ENCODE data around the gene C13orf46.

DNA sequence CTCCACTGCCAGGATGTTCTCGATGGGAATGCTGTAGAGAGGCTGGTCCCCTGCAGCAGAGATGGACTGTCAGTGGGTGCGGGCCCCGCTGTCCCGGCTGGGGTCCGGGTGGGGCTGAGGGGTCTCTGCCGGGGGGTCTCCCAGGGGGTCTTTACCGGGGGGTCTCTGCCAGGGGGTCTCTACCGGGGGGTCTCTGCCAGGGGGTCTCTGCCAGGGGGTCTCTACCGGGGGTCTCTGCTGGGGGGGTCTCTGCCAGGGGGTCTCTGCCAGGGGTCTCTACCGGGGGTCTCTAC is 25.7 kb upstream of the C13orf46 start:
- TF ChIP-seq, protein P1, sequence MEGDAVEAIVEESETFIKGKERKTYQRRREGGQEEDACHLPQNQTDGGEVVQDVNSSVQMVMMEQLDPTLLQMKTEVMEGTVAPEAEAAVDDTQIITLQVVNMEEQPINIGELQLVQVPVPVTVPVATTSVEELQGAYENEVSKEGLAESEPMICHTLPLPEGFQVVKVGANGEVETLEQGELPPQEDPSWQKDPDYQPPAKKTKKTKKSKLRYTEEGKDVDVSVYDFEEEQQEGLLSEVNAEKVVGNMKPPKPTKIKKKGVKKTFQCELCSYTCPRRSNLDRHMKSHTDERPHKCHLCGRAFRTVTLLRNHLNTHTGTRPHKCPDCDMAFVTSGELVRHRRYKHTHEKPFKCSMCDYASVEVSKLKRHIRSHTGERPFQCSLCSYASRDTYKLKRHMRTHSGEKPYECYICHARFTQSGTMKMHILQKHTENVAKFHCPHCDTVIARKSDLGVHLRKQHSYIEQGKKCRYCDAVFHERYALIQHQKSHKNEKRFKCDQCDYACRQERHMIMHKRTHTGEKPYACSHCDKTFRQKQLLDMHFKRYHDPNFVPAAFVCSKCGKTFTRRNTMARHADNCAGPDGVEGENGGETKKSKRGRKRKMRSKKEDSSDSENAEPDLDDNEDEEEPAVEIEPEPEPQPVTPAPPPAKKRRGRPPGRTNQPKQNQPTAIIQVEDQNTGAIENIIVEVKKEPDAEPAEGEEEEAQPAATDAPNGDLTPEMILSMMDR (IDR thresholded peaks at IDR 0.05) = no peak
- no peak for TF ChIP-seq EZH2 (IDR thresholded peaks at IDR 0.05; ENCODE audit: borderline replicate concordance, insufficient read depth, low read depth, low read length, poor library complexity, severe bottlenecking)

Data from B cell (primary cell).